GM12872 (cell line): Measurements from ENCODE around the gene TRPM8.

Experiments
- CTCF ChIP-seq: IDR thresholded peaks from 3 replicates; pipeline ENCODE4 v1.5.1; 2011; ENCODE audit warnings: low read depth, mild to moderate bottlenecking, low read length, moderate library complexity; ENCODE audit not compliant: insufficient read depth

The TRPM8 gene

GRCh38 chr2:233952335-233952734 is 35.2 kb downstream of the TRPM8 start:
- no peak for TF ChIP-seq CTCF

- no peak for TF ChIP-seq CTCF
These were observed 36.1 kb downstream of the TRPM8 start for GRCh38 chr2:233953087-233953801.

GRCh38 chr2:233960203-233960602 is 43.0 kb downstream of the TRPM8 start:
- TF ChIP-seq CTCF = no peak

- no peak for TF ChIP-seq CTCF
These were observed 44.7 kb downstream of the TRPM8 start for GRCh38 chr2:233961905-233962304.

- TF ChIP-seq CTCF = no peak
These were observed 47.4 kb downstream of the TRPM8 start for GRCh38 chr2:233964581-233964980.

- no peak for TF ChIP-seq CTCF
These were observed 47.9 kb downstream of the TRPM8 start for GRCh38 chr2:233965032-233965603.

GRCh38 chr2:233966388-233966787 is 49.2 kb downstream of the TRPM8 start:
- no peak for TF ChIP-seq CTCF
